NK-92 (cell line): Measurements from ENCODE around the gene B9D2.
"Not testable (repeated sequence)": the region's sequence is repeated elsewhere in the genome, so short reads cannot be mapped to it uniquely, and the experiment has no call there.

Experiments used
- DNase-seq: peaks from one replicate; lab custom pipeline; 2025; ENCODE audit not compliant: unreplicated experiment; lab: John Stamatoyannopoulos, UW

Gene B9D2

GRCh38 chr19:41356984-41357739 is 6.8 kb downstream of the B9D2 start:
- no peak for DNase-seq

- no peak for DNase-seq
Measured at GRCh38 chr19:41355802-41356201, 8.1 kb downstream of the B9D2 start.

GRCh38 chr19:41355035-41355434 is 8.9 kb downstream of the B9D2 start:
- DNase-seq, result no peak

- DNase-seq, result no peak
Measured at GRCh38 chr19:41354343-41354953, 9.5 kb downstream of the B9D2 start.

- peak; percentile 58 for DNase-seq
Measured at GRCh38 chr19:41353466-41354342, 10.2 kb downstream of the B9D2 start, which contains the start of gene TGFB1. Gene TGFB1, minus strand, starts transcription at chr19:41353922. Its CDS starts 878 bp downstream, at chr19:41353044.

- DNase-seq, result no peak
Measured at GRCh38 chr19:41352609-41353465, 11.1 kb downstream of the B9D2 start.

- no peak for DNase-seq
Measured at GRCh38 chr19:41352279-41352608, 11.7 kb downstream of the B9D2 start.

- no peak for DNase-seq
Measured at GRCh38 chr19:41351339-41352245, 12.4 kb downstream of the B9D2 start.

GRCh38 chr19:41350735-41351338 is 13.1 kb downstream of the B9D2 start:
- DNase-seq, result no peak

GRCh38 chr19:41346916-41347315 is 17.0 kb downstream of the B9D2 start:
- not testable (repeated sequence) for DNase-seq

GRCh38 chr19:41344162-41344561 is 19.8 kb downstream of the B9D2 start:
- no peak for DNase-seq

- no peak for DNase-seq
Measured at GRCh38 chr19:41341669-41342490, 22.1 kb downstream of the B9D2 start.

- DNase-seq, result no peak
Measured at GRCh38 chr19:41339936-41340335, 24.0 kb downstream of the B9D2 start.

- no peak for DNase-seq
Measured at GRCh38 chr19:41335467-41335866, 28.5 kb downstream of the B9D2 start.

- DNase-seq, result no peak
Measured at GRCh38 chr19:41334793-41335192, 29.2 kb downstream of the B9D2 start.

- no peak for DNase-seq
Measured at GRCh38 chr19:41332468-41332867, 31.5 kb downstream of the B9D2 start.

GRCh38 chr19:41332000-41332399 is 31.9 kb downstream of the B9D2 start:
- DNase-seq, result no peak

GRCh38 chr19:41330946-41331678 is 32.8 kb downstream of the B9D2 start:
- no peak for DNase-seq
